Osteoblast (primary cell): Measurements from ENCODE around the gene SULT2A1. TPM values are rescaled to one million over a fixed set of nuclear protein-coding genes. Genes with fewer than 3 reads are reported as not detected.

Experiments used
- DNase-seq: peaks from one replicate; pipeline ENCODE4 v3.0.0; 2011; ENCODE audit warnings: low spot score, mixed read lengths; ENCODE audit not compliant: insufficient read length; ENCODE audit errors: missing footprints
- H2AFZ ChIP-seq: 2 replicates; pipeline ENCODE4 v1.6.0; 2011; ENCODE audit warnings: mild to moderate bottlenecking, low read length
- H3K27ac ChIP-seq: 2 replicates; pipeline ENCODE4 v1.5.1; 2011; ENCODE audit warnings: mild to moderate bottlenecking, low read depth, low read length, moderate library complexity
- H3K27me3 ChIP-seq: 2 replicates; pipeline ENCODE4 v1.6.0; 2012; ENCODE audit warnings: mild to moderate bottlenecking, control low read depth, inconsistent platforms, low read length, moderate library complexity; ENCODE audit not compliant: insufficient read depth
- H3K36me3 ChIP-seq: 2 replicates; pipeline ENCODE4 v1.5.1; 2011; ENCODE audit warnings: mild to moderate bottlenecking, low read length, control low read depth, moderate library complexity; ENCODE audit not compliant: insufficient read depth
- H3K4me1 ChIP-seq: 2 replicates; pipeline ENCODE4 v1.5.1; 2011; ENCODE audit warnings: mild to moderate bottlenecking, low read length, control low read depth, moderate library complexity; ENCODE audit not compliant: insufficient read depth
- H3K4me2 ChIP-seq: 2 replicates; pipeline ENCODE4 v1.6.0; 2011; ENCODE audit warnings: mild to moderate bottlenecking, low read length; ENCODE audit not compliant: insufficient read depth
- H3K4me3 ChIP-seq: fragments of 200-600 bp; sonication (generic); 3 replicates; pipeline ENCODE4 v1.5.1; 2012; ENCODE audit warnings: mild to moderate bottlenecking, low read length, inconsistent platforms; ENCODE audit not compliant: insufficient read depth
- H3K79me2 ChIP-seq: 2 replicates; pipeline ENCODE4 v1.6.0; 2012; ENCODE audit warnings: mild to moderate bottlenecking, low read length, control low read depth, inconsistent platforms; ENCODE audit not compliant: insufficient read depth
- H3K9me3 ChIP-seq: 2 replicates; pipeline ENCODE4 v1.5.1; 2011; ENCODE audit warnings: low read depth, low read length, control low read depth
- H4K20me1 ChIP-seq: 2 replicates; pipeline ENCODE4 v1.6.0; 2012; ENCODE audit warnings: mild to moderate bottlenecking, low read length, control low read depth; ENCODE audit not compliant: insufficient read depth
- CTCF ChIP-seq: IDR thresholded peaks from 2 replicates; pipeline ENCODE4 v1.5.1; 2011; ENCODE audit warnings: mild to moderate bottlenecking, low read depth, low read length, moderate library complexity; ENCODE audit errors: extremely low read depth
- total RNA-seq: library from RNA; depleted of rRNA; stranded (reverse); fragments of >200 nt; gene quantifications from 2 replicates; pipeline ENCODE4 v1.2.3, GENCODE V29; 2012

Gene SULT2A1
- total RNA-seq, 1 donor: not detected

- peaks cover 17% of the 10 kb centered on the region for H3K27me3 ChIP-seq
- H4K20me1 ChIP-seq: no peaks in the 10 kb centered on the region
- DNase-seq: no peak
- H3K27ac ChIP-seq: no peak overlapping the region
- H3K4me3 ChIP-seq: no peak overlapping the region
- H3K9me3 ChIP-seq: peaks cover 6% of the 10 kb centered on the region
- no peak overlapping the region for H2AFZ ChIP-seq
- no peaks in the 10 kb centered on the region for H3K79me2 ChIP-seq
- H3K36me3 ChIP-seq: no peaks in the 10 kb centered on the region
- no peaks in the 10 kb centered on the region for H3K4me1 ChIP-seq
- H3K4me2 ChIP-seq: no peak overlapping the region
- no peak for TF ChIP-seq CTCF
Observed at GRCh38 chr19:47826800-47827199, 59.3 kb downstream of the SULT2A1 start.

DNA sequence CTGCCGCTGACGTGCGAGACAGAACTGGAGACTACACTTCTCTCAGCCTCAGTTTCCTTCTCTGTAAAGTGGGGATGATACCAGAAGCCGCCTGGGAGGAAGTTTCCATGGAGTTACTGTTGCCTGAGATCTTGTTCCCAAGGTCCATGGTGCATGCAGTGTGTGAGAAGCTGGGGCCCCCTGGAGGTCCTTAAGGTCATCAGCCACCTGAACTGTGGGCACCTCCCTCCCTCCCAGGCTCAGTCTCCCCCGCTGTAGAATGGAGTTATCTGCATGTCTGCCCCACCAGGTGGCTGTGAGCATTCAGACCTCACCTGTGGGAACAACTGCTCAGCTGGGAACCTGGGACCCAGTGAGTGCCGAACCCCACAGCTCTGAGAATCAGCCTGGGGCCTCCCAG lies 61.7 kb downstream of the SULT2A1 start:
- Histone ChIP-seq H3K9me3 (peaks cover 6% of the 10 kb centered on the region), H3K27me3 (peaks cover 39% of the 10 kb centered on the region), H3K36me3 (no peaks in the 10 kb centered on the region), H3K4me3 (no peak overlapping the region), H3K79me2 (no peaks in the 10 kb centered on the region), H4K20me1 (no peaks in the 10 kb centered on the region), H3K4me2 (no peak overlapping the region), H3K27ac (no peak overlapping the region), H2AFZ (no peak overlapping the region), H3K4me1 (no peaks in the 10 kb centered on the region)
- no peak for DNase-seq
- no peak for TF ChIP-seq CTCF

DNA sequence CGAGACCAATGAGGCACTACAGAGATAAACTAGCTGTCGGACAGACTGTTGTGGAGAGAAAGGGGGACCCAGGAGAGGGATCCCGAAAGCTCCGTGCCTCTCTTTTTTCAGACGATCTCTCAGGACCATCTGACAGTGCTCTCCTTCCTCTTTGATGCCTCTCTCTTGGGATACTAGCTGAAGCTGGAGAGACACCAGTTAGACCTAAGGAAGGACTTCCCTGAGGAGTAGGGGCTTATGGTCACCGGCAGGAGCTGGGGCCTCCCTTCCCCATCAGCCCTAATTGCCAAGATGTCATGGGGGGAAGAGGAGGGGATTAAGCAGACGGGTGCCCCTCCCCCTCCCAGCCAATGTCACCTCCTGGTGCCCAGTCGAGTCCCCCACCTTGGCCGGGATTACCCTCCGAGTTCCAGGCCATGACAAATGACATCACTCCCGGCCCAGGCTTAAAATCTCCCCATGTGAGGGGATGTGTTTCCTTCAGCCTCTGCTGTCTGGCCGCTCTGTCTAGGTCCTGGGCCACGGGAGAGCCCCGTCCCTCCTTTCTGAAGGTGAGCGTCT lies 64.6 kb downstream of the SULT2A1 start, which contains the start of gene CRX:
CRX (plus strand) TSS at position 478 of the 561 bp plus-strand sequence. CDS start 12,507 bp downstream, outside the sequence.
- Histone ChIP-seq H3K4me3 (no peak within 1 kb of the TSS), H2AFZ (no peak within 1 kb of the TSS), H3K36me3 (no peaks in the 10 kb centered on the region), H3K27me3 (peaks cover 38% of the 10 kb centered on the region), H4K20me1 (no peaks in the 10 kb centered on the region), H3K4me1 (no peaks in the 10 kb centered on the region), H3K9me3 (no peaks in the 10 kb centered on the region), H3K4me2 (no peak within 1 kb of the TSS), H3K79me2 (no peaks in the 10 kb centered on the region), H3K27ac (no peak within 1 kb of the TSS)
- no peak for TF ChIP-seq CTCF
- DNase-seq: no peak

Other genes starting within 250 kb of the SULT2A1 start
- gene EHD2, start 172.9 kb downstream of the SULT2A1 start, total RNA-seq: 136 and 144 TPM in 2 replicates
- gene NOP53, start 140.8 kb downstream of the SULT2A1 start, total RNA-seq: 55.7 and 56.6 TPM in 2 replicates
- 76.7 and 78.4 TPM in 2 replicates for gene SELENOW, start 107.6 kb downstream of the SULT2A1 start, total RNA-seq
- gene TPRX1, start 81.8 kb downstream of the SULT2A1 start, total RNA-seq: not detected in 2 replicates
- gene CRX, start 64.4 kb downstream of the SULT2A1 start, total RNA-seq: not detected in 2 replicates
- not detected in 2 replicates for gene TPRX2, start 27.1 kb downstream of the SULT2A1 start, total RNA-seq
- not detected in 2 replicates for gene BSPH1, start 105.9 kb upstream of the SULT2A1 start, total RNA-seq
- not detected in 2 replicates for gene ELSPBP1, start 108.3 kb upstream of the SULT2A1 start, total RNA-seq
- not detected in 2 replicates for gene CABP5, start 157.8 kb upstream of the SULT2A1 start, total RNA-seq
- 3.2 and 4.3 TPM in 2 replicates for gene PLA2G4C, start 224.5 kb upstream of the SULT2A1 start, total RNA-seq